Measurements from ENCODE around the gene SMAD4. TPM values are rescaled to one million over a fixed set of nuclear protein-coding genes. Genes with fewer than 3 reads are reported as not detected.

The SMAD4 gene
- total RNA-seq, 1 experiment from 2014 or later = 172 TPM

DNA sequence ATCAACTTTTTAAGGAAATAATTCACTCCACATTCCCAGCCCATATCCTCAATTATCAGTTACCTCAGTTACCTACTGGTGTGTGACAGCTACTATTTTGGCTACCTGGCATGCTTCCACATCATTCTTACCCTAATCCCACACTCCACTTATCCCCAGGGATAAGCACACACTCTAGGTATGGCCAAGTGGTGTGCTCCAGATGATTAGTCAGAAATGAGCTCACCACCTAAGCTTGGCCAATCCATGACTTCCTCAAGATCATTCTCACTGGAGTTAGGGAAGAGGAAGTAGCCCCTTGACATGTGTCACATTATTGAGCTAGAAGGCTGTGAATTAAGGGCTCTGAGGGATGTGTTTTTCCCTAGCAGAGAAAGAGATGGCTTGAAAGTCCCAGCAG is 20.9 kb upstream of the SMAD4 start:
- H2AK5ac ChIP-seq (ENCODE audit: insufficient read length, low read length) = no peak overlapping the region
- no peak overlapping the region for H2AFZ ChIP-seq (ENCODE audit: low read length)
- Mint-ChIP-seq H3K36me3 (ENCODE audit: insufficient read depth in 1 of 3, low read depth in 3 of 3) (peaks cover 3 to 10% (median 4%) of the 10 kb centered on the region in 3 experiments; a peak in 5 of 7 replicates), H3K9me3 (peaks cover 0 to 4% of the 10 kb centered on the region in 2 experiments; a peak in 3 of 5 replicates), H3K27ac (no peak overlapping the region), H3K27me3 (ENCODE audit: low read depth) (no peaks in the 10 kb centered on the region), H3K4me1 (peaks cover 17 to 21% of the 10 kb centered on the region in 2 experiments), H3K4me3 (no peak overlapping the region)
- H3K14ac ChIP-seq (ENCODE audit: insufficient read depth, low read length) = no peak overlapping the region
- H3K56ac ChIP-seq (ENCODE audit: insufficient read length, low read depth, low read length) = no peak overlapping the region
- TF ChIP-seq, protein P1, sequence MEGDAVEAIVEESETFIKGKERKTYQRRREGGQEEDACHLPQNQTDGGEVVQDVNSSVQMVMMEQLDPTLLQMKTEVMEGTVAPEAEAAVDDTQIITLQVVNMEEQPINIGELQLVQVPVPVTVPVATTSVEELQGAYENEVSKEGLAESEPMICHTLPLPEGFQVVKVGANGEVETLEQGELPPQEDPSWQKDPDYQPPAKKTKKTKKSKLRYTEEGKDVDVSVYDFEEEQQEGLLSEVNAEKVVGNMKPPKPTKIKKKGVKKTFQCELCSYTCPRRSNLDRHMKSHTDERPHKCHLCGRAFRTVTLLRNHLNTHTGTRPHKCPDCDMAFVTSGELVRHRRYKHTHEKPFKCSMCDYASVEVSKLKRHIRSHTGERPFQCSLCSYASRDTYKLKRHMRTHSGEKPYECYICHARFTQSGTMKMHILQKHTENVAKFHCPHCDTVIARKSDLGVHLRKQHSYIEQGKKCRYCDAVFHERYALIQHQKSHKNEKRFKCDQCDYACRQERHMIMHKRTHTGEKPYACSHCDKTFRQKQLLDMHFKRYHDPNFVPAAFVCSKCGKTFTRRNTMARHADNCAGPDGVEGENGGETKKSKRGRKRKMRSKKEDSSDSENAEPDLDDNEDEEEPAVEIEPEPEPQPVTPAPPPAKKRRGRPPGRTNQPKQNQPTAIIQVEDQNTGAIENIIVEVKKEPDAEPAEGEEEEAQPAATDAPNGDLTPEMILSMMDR (conservative IDR thresholded peaks at IDR 0.05) = no peak
- H3K9me3 ChIP-seq (ENCODE audit: control insufficient read depth, low read depth, low read length) = no peaks in the 10 kb centered on the region
- no peak overlapping the region for H3K18ac ChIP-seq (ENCODE audit: insufficient read length, low read depth, low read length)
- H3K23me2 ChIP-seq (ENCODE audit: insufficient read length, low read depth, low read length, poor library complexity, severe bottlenecking) = no peaks in the 10 kb centered on the region
- H2BK5ac ChIP-seq (ENCODE audit: insufficient read length, low read length) = no peak overlapping the region
- no peak overlapping the region for H2BK15ac ChIP-seq (ENCODE audit: low read depth, low read length)
- no peaks in the 10 kb centered on the region for H3K27me3 ChIP-seq (ENCODE audit: insufficient read depth, low read length)
- no peaks in the 10 kb centered on the region for H4K20me1 ChIP-seq (ENCODE audit: control insufficient read depth, insufficient read depth, insufficient read length)
- H3K27ac ChIP-seq (ENCODE audit: insufficient read length, low read depth, low read length) = no peak overlapping the region
- no peak overlapping the region for H3T11ph ChIP-seq (ENCODE audit: low read length)
- H2BK12ac ChIP-seq (ENCODE audit: insufficient read length, low read depth, low read length) = no peak overlapping the region
- H2BK20ac ChIP-seq (ENCODE audit: low read depth, low read length, poor library complexity, severe bottlenecking) = no peak overlapping the region
- no peak overlapping the region for H3K9ac ChIP-seq (ENCODE audit: extremely low read depth, insufficient read length, low read length)
- no peaks in the 10 kb centered on the region for H3K4me1 ChIP-seq (ENCODE audit: insufficient read depth, low read length)
- no peak overlapping the region for H4K5ac ChIP-seq (ENCODE audit: insufficient read length, low read depth, low read length)
- H3K23ac ChIP-seq (ENCODE audit: insufficient read length, low read depth, low read length) = no peak overlapping the region
- H4K8ac ChIP-seq (replicated peaks; ENCODE audit: insufficient read length, low read depth, low read length) = no peak overlapping the region
- H4K91ac ChIP-seq (ENCODE audit: insufficient read length, low read depth, low read length) = no peak overlapping the region
- H3K4ac ChIP-seq (ENCODE audit: low read depth, low read length) = no peak overlapping the region
- no peaks in the 10 kb centered on the region for H3K79me1 ChIP-seq (ENCODE audit: insufficient read depth, low read depth, low read length, poor library complexity, severe bottlenecking)
- DNase-seq = no peak
- no peak overlapping the region for H2BK120ac ChIP-seq (ENCODE audit: low read depth, low read length, poor library complexity, severe bottlenecking)
- no peak overlapping the region for H3K4me2 ChIP-seq (ENCODE audit: insufficient read depth, insufficient read length, low read length)
- H3K79me2 ChIP-seq (ENCODE audit: insufficient read depth, low read length) = no peaks in the 10 kb centered on the region

All from H9 (cell line).